ENCODE data around the gene KRTAP9-2. TPM values are rescaled to one million over a fixed set of nuclear protein-coding genes. Genes with fewer than 3 reads are reported as not detected.
"Not testable (repeated sequence)": the region's sequence is repeated elsewhere in the genome, so short reads cannot be mapped to it uniquely, and the experiment has no call there.

KRTAP9-2 gene
- total RNA-seq, 1 donor: not detected

- no peak overlapping the region for H3K4me3 ChIP-seq (ENCODE audit: low read depth, low read length)
- no peak for DNase-seq (ENCODE audit: low read depth)
- TF ChIP-seq, protein P1, sequence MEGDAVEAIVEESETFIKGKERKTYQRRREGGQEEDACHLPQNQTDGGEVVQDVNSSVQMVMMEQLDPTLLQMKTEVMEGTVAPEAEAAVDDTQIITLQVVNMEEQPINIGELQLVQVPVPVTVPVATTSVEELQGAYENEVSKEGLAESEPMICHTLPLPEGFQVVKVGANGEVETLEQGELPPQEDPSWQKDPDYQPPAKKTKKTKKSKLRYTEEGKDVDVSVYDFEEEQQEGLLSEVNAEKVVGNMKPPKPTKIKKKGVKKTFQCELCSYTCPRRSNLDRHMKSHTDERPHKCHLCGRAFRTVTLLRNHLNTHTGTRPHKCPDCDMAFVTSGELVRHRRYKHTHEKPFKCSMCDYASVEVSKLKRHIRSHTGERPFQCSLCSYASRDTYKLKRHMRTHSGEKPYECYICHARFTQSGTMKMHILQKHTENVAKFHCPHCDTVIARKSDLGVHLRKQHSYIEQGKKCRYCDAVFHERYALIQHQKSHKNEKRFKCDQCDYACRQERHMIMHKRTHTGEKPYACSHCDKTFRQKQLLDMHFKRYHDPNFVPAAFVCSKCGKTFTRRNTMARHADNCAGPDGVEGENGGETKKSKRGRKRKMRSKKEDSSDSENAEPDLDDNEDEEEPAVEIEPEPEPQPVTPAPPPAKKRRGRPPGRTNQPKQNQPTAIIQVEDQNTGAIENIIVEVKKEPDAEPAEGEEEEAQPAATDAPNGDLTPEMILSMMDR (IDR thresholded peaks at IDR 0.05; ENCODE audit: insufficient read depth, low read length): no peak
Measured at GRCh38 chr17:41186872-41187271, 39.6 kb upstream of the KRTAP9-2 start.

GRCh38 chr17:41189837-41190318, 36.6 kb upstream of the KRTAP9-2 start, which contains the start of gene KRTAP9-1:
Gene KRTAP9-1 (plus strand): TSS chr17:41189887. CDS start chr17:41189887, 0 bp downstream.
- not testable (repeated sequence) for H3K4me3 ChIP-seq (ENCODE audit: low read depth, low read length)

DNA sequence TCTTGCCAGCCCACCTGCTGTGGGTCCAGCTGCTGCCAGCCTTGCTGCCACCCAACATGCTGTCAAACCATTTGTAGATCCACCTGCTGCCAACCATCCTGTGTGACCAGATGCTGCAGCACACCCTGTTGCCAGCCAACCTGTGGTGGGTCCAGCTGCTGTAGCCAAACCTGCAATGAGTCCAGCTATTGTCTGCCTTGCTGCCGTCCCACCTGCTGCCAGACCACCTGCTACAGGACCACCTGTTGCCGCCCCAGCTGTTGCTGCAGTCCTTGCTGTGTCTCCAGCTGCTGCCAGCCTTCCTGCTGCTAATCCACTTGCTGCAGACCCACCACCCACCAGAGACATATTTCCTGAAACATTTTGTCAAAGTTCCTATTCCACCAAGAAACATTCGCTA, 36.1 kb upstream of the KRTAP9-2 start:
- DNase-seq (ENCODE audit: low read depth): no peak
- TF ChIP-seq, protein P1 (IDR thresholded peaks at IDR 0.05; ENCODE audit: insufficient read depth, low read length): no peak

More at GRCh38 chr17:41189837-41190318, 36.6 kb upstream of the KRTAP9-2 start, which contains the start of gene KRTAP9-1:
- not testable (repeated sequence) for DNase-seq (ENCODE audit: low read depth)

DNA sequence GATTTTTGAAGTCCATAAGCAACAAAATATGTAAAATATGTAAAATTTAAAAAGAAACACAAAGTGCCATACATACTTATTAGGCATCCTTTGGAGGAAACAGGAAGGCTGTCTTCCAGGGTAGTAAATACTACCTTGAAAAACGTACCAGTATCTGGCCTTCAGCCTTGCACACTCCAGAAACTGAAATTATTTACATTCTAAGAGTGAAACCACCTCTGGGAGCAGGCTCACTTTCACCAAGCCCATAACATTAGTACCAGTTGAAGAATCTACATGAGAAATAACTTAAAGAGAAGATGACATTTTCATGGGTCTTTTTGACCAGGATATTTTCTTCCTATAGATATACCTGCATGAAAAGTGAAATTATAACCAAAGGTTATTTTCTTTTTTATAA, 30.4 kb upstream of the KRTAP9-2 start:
- no peak for DNase-seq (ENCODE audit: low read depth)
- no peak overlapping the region for H3K4me3 ChIP-seq (ENCODE audit: low read depth, low read length)
- TF ChIP-seq, protein P1 (IDR thresholded peaks at IDR 0.05; ENCODE audit: insufficient read depth, low read length): no peak

More for the DNA sequence above, 36.1 kb upstream of the KRTAP9-2 start:
- H3K4me3 ChIP-seq (ENCODE audit: low read depth, low read length): no peak overlapping the region

- DNase-seq (ENCODE audit: low read depth): no peak
- TF ChIP-seq, protein P1 (IDR thresholded peaks at IDR 0.05; ENCODE audit: insufficient read depth, low read length): no peak
- H3K4me3 ChIP-seq (ENCODE audit: low read depth, low read length): no peak overlapping the region
Measured at GRCh38 chr17:41199421-41200078, 26.9 kb upstream of the KRTAP9-2 start.

DNA sequence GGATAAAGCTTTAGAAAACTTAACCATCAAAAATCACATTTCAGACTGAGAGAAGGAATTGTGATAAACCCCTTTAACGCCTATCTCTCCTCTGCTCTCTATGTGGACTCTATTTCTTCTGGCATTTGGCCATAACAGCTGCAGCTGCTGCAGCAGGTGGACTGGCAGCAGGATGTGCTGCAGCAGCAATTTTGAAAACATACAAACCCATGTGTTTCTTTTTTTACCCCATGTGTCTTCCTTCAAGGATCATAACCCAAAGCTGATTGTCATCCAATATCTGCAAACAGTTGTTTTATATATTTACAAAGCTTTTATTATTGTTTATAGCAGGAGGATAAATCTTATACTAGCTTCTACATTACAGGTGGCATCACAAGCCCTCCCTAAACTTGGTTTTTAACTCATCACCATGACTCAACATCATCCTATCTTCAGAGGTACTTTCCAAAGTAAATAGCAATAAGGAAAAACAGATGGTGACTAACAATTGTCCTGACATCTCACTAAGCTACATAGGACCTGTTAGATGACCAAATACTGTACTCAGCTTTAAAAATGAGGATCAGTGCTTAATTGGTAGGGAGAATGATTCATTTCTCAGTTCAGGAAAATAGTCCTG, 14.5 kb upstream of the KRTAP9-2 start:
- no peak overlapping the region for H3K4me3 ChIP-seq (ENCODE audit: low read depth, low read length)
- TF ChIP-seq, protein P1 (IDR thresholded peaks at IDR 0.05; ENCODE audit: insufficient read depth, low read length): no peak
- peak; percentile 42 for DNase-seq (ENCODE audit: low read depth)

DNA sequence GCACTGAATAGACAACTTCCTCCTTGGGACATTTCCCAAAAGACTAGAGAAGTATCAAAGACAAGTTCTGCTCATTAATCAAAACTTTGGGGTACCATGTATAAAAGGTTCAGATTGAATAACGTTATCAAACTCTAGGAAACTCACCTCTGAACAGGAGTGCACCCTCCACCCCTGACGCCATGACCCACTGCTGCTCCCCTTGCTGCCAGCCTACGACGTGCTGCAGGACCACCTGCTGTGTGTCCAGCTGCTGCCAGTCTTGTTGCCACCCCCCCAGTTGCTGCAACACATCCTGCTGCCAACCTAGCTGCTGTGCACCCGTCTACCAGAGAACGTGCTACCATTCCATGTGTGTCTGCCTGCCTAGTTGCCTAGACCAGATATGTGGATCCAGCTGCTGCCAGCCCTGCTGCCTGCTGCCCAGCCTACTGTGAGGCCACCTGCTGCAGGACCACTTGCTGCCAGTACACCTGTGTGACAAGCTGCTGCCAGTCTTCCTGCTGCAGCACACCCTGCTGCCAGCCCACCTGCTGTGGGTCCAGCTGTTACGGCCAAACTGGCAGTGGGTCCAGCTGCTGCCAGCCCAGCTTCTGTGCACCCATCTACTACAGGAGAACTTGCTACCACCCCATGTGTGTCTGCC, 13.8 kb upstream of the KRTAP9-2 start:
- no peak for DNase-seq (ENCODE audit: low read depth)
- TF ChIP-seq, protein P1 (IDR thresholded peaks at IDR 0.05; ENCODE audit: insufficient read depth, low read length): no peak
- H3K4me3 ChIP-seq (ENCODE audit: low read depth, low read length): no peak overlapping the region

Data from fibroblast of the aortic adventitia (primary cell).